Right lung (tissue), 5 donors: Measurements from ENCODE around the gene SKOR1. TPM values are rescaled to one million over a fixed set of nuclear protein-coding genes. Genes with fewer than 3 reads are reported as not detected.

Experiments used
- DNase-seq, 2 donors: peaks; one replicate each; pipeline ENCODE4 v3.0.0-alpha.2; 2013
- polyA plus RNA-seq, 5 donors: library from polyadenylated mRNA; unstranded; fragments of 120-200 nt; gene quantifications; one replicate each; pipeline versions ENCODE4 v1.2.1 to v1.2.3, GENCODE V29; 2013; ENCODE audit warnings: inconsistent platforms in 1 of 5, low replicate concordance in 1 of 5; ENCODE audit not compliant: insufficient read length in 5 of 5, insufficient read depth in 1 of 5

SKOR1 gene
- polyA plus RNA-seq, 5 donors, result 0.28 to 0.79 (median 0.43) TPM

DNA sequence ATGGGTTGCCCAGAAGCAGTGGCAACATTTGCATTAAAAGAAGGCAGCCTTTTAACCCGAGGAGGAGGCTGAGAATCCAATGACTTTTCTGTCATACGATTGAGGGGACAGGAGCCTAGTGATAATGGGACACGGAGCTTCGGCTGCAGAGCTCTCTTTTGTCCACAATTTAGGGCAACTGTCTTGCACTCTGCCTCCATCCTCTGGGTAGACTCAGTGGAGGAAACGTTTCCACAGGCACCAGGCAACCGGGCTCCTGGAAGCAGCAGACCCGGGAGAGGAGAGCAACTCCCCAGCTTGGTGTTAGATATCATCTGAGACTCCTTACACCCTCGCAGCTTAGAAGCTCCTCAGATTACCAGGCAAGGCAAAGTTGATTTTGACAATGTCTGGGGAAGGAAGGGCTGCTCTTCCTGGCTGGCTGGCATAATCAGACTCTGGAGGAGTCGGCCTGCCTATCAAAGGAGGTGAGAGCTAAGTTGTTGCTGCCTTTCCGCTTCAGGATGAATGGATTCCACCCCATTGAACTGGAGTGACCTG, 58.0 kb downstream of the SKOR1 start:
- DNase-seq, result no peak

DNA sequence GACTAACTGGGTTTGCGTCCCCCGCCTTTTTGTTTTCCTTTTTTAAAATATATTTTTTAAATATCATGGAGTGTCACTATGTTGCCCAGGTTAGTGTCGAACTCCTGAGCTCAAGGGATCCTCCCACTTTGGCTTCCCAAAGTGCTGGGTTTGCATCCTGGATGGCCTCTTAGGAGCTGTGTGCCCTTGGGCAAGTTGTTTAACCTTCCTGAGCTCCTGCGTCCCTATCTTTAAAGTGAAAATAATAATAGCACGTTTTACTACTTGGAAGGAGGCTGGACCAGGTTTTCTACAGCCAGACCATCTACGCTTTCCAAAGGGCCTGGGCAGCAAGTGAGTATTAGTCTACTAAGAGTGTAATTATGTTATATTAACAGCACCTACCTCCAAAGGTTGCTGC, 58.7 kb downstream of the SKOR1 start:
- no peak for DNase-seq

Other genes with a start within 250 kb of the SKOR1 start
- gene RNU6-1, start 14.5 kb downstream of the SKOR1 start, polyA plus RNA-seq, result not detected
- 10 to 100 TPM; 49.8 to 77.8 (median 67.4) TPM for gene PIAS1, start 228.8 kb downstream of the SKOR1 start, polyA plus RNA-seq